ENCODE data around the gene ENPP7. TPM values are rescaled to one million over a fixed set of nuclear protein-coding genes. Genes with fewer than 3 reads are reported as not detected.

ENPP7 gene
- total RNA-seq, 4 donors from 2014 or later = not detected

DNA sequence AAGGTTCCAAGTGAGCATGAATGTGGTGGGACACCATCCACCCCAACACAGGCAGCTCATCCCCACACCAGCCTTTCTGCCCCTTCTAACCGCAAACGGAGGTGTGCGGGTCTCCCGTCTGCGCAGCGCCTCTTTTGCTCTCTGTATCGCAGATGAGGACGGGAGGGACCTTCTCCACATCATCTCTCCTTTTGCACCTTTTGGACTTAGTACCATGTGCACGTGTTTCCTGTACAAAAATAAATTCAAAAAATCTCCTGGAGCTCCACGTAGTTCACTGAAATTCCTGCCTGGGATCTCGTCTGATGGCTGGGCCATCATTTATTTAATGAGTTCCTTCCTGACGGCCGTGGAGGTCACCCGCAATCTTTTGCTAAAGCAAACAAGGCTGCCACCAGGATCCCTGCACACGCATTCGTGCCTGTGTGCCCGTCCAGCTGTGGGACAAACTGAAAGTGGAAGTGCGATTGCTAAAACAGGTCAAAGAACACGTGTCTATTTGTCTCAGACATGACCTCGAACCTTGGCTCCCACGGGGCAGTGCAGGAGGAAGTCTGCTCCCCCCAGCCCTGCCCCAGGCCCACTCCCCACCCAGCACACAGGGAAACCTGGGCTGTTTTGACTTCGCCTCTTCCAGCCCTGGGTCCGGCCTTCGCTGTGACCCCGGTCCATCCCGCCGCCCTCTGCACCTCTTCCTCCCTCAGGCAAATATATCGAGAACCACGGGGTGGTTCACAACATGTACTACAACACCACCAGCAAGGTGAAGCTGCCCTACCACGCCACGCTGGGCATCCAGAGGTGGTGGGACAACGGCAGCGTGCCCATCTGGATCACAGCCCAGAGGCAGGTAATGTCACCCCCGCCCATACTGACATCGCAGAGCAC lies 2.3 kb downstream of the ENPP7 start:
- ATAC-seq (ENCODE audit: low FRiP score) (no peak), DNase-seq (ENCODE audit: low spot score) (no peak)
- TF ChIP-seq, protein P1, sequence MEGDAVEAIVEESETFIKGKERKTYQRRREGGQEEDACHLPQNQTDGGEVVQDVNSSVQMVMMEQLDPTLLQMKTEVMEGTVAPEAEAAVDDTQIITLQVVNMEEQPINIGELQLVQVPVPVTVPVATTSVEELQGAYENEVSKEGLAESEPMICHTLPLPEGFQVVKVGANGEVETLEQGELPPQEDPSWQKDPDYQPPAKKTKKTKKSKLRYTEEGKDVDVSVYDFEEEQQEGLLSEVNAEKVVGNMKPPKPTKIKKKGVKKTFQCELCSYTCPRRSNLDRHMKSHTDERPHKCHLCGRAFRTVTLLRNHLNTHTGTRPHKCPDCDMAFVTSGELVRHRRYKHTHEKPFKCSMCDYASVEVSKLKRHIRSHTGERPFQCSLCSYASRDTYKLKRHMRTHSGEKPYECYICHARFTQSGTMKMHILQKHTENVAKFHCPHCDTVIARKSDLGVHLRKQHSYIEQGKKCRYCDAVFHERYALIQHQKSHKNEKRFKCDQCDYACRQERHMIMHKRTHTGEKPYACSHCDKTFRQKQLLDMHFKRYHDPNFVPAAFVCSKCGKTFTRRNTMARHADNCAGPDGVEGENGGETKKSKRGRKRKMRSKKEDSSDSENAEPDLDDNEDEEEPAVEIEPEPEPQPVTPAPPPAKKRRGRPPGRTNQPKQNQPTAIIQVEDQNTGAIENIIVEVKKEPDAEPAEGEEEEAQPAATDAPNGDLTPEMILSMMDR (IDR thresholded peaks at IDR 0.05) = no peak

DNA sequence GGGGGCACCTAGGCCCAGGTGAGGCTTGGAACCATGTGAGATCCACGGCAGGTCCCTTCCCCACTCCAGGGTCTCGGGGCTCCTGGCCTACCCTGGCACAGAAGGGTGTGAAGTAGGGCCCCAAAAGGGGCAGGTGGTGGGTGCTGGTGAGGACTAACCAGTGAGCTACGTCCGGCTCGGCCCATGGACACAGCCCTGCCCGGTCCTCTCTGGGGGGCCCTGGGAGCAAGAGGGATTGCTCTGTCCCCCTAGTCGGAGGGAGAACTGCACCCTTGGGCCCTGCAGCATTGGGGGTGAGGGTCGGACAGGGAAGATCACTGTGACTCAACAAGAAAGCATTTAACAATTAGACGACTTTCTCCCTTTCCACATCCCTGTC lies 2.9 kb downstream of the ENPP7 start:
- ATAC-seq (ENCODE audit: low FRiP score) (no peak), DNase-seq (ENCODE audit: low spot score) (no peak)
- TF ChIP-seq, protein P1 (IDR thresholded peaks at IDR 0.05) = no peak

DNA sequence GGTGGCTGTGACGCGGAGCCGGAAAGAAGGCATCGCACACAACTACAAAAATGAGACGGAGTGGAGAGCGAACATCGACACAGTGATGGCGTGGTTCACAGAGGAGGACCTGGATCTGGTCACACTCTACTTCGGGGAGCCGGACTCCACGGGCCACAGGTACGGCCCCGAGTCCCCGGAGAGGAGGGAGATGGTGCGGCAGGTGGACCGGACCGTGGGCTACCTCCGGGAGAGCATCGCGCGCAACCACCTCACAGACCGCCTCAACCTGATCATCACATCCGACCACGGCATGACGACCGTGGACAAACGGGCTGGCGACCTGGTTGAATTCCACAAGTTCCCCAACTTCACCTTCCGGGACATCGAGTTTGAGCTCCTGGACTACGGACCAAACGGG lies 4.4 kb downstream of the ENPP7 start:
- TF ChIP-seq, protein P1 (IDR thresholded peaks at IDR 0.05) = no peak
- no peak for DNase-seq (ENCODE audit: low spot score)
- no peak for ATAC-seq (ENCODE audit: low FRiP score)

DNA sequence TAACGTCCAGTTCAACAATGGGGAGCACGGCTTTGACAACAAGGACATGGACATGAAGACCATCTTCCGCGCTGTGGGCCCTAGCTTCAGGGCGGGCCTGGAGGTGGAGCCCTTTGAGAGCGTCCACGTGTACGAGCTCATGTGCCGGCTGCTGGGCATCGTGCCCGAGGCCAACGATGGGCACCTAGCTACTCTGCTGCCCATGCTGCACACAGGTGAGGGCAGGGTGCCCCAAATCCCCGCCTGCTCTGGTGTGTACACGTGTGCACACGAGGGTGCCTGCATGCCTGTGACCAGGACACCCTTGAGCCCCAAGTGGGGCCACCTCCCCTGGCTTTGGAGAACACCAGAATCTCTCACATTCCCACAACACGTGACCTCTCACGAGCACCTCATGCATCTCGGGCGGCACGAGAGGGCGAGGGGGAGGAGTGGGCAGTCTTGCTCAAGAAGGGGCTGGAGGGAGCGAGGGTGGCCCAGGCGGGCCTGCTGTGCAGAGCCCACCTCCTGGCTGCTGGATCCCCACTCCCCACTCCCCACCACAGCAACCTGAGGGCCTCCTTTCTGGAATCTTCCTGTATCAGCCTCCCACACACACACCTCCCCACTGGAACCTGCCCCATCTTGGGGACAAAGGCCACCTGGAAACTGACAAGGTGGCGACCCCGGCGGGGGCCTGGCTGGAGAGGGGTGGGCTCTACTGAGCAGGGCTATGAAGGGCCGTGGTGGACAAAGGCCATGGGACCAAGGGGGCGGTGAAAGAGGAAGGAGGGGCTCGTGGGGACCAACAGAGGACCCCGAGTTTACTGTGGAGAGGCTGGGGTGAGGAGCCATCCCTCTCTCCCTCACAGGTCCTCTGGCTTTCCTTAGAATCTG lies 6.5 kb downstream of the ENPP7 start:
- no peak for DNase-seq (ENCODE audit: low spot score)
- no peak for ATAC-seq (ENCODE audit: low FRiP score)
- TF ChIP-seq, protein P1 (IDR thresholded peaks at IDR 0.05) = no peak

DNA sequence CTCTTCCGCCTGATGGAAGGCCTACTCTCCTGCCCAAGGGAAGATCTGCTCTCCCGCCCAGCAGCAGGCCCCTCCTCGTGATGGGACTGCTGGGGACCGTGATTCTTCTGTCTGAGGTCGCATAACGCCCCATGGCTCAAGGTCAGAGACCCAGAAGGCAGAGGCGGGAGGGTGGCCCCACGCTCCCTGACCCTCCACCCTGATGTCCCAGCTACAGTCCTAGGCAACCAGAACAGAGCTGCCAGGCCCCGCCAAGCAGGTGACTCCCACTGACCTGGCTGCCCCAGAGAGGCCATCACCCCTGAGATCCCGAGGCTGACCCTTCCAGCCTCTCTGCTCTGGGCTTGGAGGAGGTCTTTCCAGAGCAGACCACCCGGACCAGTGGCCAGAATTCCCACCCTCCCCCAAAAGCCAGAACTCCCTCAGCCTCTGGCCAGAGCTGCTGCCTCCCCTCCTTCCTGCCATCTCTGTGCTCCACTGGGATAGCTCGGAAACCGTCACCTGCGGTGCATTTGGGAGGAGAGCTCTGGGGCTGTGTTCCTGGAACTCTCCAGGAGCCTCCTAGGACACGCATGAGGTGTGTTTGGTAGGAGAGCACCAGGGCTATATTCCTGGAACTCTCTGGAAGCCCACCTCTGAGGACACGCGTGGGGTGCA lies 7.3 kb downstream of the ENPP7 start:
- ATAC-seq (ENCODE audit: low FRiP score) = no peak

DNA sequence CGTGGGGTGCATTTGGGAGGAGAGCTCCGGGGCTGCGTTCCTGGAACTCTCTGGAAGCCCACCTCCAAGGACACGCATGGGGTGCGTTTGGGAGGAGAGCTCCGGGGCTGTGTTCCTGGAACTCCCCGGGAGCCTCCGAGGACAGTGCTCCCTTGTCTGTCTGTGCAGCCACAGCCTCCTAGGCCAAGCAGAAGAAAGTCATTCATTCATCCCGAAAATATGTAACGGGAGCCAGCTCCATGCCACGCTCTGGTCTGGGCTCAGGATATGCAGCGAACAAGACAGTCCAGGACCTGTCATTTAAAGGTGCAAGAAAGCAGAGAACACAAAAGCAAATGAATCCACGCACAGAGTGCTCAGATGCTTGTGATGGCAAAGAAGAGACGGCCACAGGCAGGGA lies 7.9 kb downstream of the ENPP7 start:
- ATAC-seq (ENCODE audit: low FRiP score) (no peak), DNase-seq (ENCODE audit: low spot score) (no peak)
- TF ChIP-seq, protein P1 (IDR thresholded peaks at IDR 0.05) = no peak

More for the DNA sequence above, 7.3 kb downstream of the ENPP7 start:
- TF ChIP-seq, protein P1 (IDR thresholded peaks at IDR 0.05) = no peak
- DNase-seq (ENCODE audit: low spot score) = no peak

All from omental fat pad (tissue), 4 donors.